HCT116 (cell line): Measurements from ENCODE around the gene TMEFF2. TPM values are rescaled to one million over a fixed set of nuclear protein-coding genes. Genes with fewer than 3 reads are reported as not detected.

Experiments
- ATAC-seq: fragments of 200-7000 bp; cut with Tn5 transposase; 2 replicates; pipeline ENCODE4 v1.9.1; 2020; ENCODE audit warnings: mild to moderate bottlenecking, moderate library complexity
- BruUV-seq: library from RNA; stranded (reverse); fragments of 400-500 nt; replicated peaks from 2 replicates; lab custom pipeline; 2021; lab: Mats Ljungman, UMichigan
- CTCF ChIA-PET: fragments of 300-600 bp; sonication (Branson Sonifier 250); formaldehyde crosslinking; loops from one replicate; lab custom pipeline; 2021; ENCODE audit warnings: antibody characterized with exemption; lab: Charles Lee
- POLR2A ChIA-PET: fragments of 300-600, 350-600 bp; sonication (Branson Sonifier 250); formaldehyde crosslinking; loops from one replicate; lab custom pipeline; 2021; ENCODE audit warnings: antibody characterized with exemption; lab: Charles Lee
- RAD21 ChIA-PET, 2 experiments: fragments of 300-600 bp; sonication (Branson Sonifier 250); formaldehyde crosslinking; loops; one replicate each; lab custom pipeline; 2023; ENCODE audit warnings: low total read pairs in 2 of 2; ENCODE audit not compliant: uncharacterized antibody in 2 of 2, unreplicated experiment in 2 of 2, low non-redundant PET in 1 of 2; lab: Charles Lee
- DNase-seq: peaks from one replicate; pipeline ENCODE4 v3.0.0-alpha.2; 2010; ENCODE audit warnings: low read depth, low spot score
- H2AFZ ChIP-seq: fragments of 200-600 bp; shearing (Covaris generic), sonication (generic); 2 replicates; pipeline ENCODE4 v1.6.1; 2017; ENCODE audit warnings: low read depth, mixed run types, mixed read lengths, antibody characterized with exemption, low read length; ENCODE audit not compliant: poor library complexity, severe bottlenecking
- H3K27ac ChIP-seq: 2 replicates; pipeline ENCODE4 v1.5.1; 2012; ENCODE audit warnings: low read depth, low read length
- H3K27me3 ChIP-seq: fragments of 200-600 bp; sonication (generic); 2 replicates; pipeline ENCODE4 v1.6.1; 2016; ENCODE audit warnings: mixed run types, low read length, mixed read lengths; ENCODE audit not compliant: insufficient read depth
- H3K36me3 ChIP-seq, 2 experiments: fragments of 200-500 bp in 1 of 2; fragments of 200-600 bp in 1 of 2; sonication (Bioruptor generic) in 1 of 2; sonication (generic) in 1 of 2; 2 replicates each; pipeline versions ENCODE4 v1.5.1 to v1.6.1; 2014 to 2016; ENCODE audit warnings: low read length in 2 of 2, inconsistent platforms in 1 of 2, mixed read lengths in 1 of 2, mixed run types in 1 of 2; ENCODE audit not compliant: insufficient read depth in 2 of 2, control insufficient read depth in 1 of 2
- H3K4me1 ChIP-seq, 2 experiments: fragments of 200-600 bp in 1 of 2; sonication (generic) in 1 of 2; 2 replicates each; pipeline versions ENCODE4 v1.5.1 to v1.6.1; 2012 to 2017; ENCODE audit warnings: low read length in 2 of 2, inconsistent platforms in 1 of 2, mild to moderate bottlenecking in 1 of 2, mixed read lengths in 1 of 2, mixed run types in 1 of 2, moderate library complexity in 1 of 2; ENCODE audit not compliant: insufficient read depth in 2 of 2, control insufficient read depth in 1 of 2
- H3K4me2 ChIP-seq: fragments of 200-600 bp; sonication (generic); 2 replicates; pipeline ENCODE4 v1.6.1; 2017; ENCODE audit warnings: mixed run types, low read length, mixed read lengths
- H3K4me3 ChIP-seq, 2 experiments: fragments of 200-600 bp in 1 of 2; sonication (generic) in 1 of 2; replicated peaks in 1 of 2; 2 replicates each; pipeline ENCODE4 v1.5.1; 2011 to 2016; ENCODE audit warnings: low read length in 2 of 2, control low read depth in 1 of 2, low read depth in 1 of 2, mild to moderate bottlenecking in 1 of 2, mixed read lengths in 1 of 2, mixed run types in 1 of 2
- H3K79me2 ChIP-seq: fragments of 200-600 bp; sonication (generic); 2 replicates; pipeline ENCODE4 v1.6.1; 2017; ENCODE audit warnings: mild to moderate bottlenecking, mixed run types, low read length, moderate library complexity, mixed read lengths; ENCODE audit not compliant: insufficient read depth
- H3K9ac ChIP-seq: fragments of 200-600 bp; sonication (generic); 2 replicates; pipeline ENCODE4 v1.6.1; 2016; ENCODE audit warnings: low read length, mixed read lengths
- H3K9me2 ChIP-seq: fragments of 200-600 bp; sonication (generic), shearing (Covaris generic); 2 replicates; pipeline ENCODE4 v1.6.1; 2017; ENCODE audit warnings: mixed run types, mild to moderate bottlenecking, moderate library complexity; ENCODE audit not compliant: insufficient read depth
- H3K9me3 ChIP-seq, 2 experiments: fragments of 200-500 bp in 1 of 2; fragments of 200-600 bp in 1 of 2; sonication (Bioruptor generic) in 1 of 2; sonication (generic) in 1 of 2; 2 replicates each; pipeline ENCODE4 v1.6.1; 2014 to 2017; ENCODE audit warnings: low read length in 2 of 2, mixed read lengths in 2 of 2, inconsistent platforms in 1 of 2, low read depth in 1 of 2, mild to moderate bottlenecking in 1 of 2, mixed run types in 1 of 2, moderate library complexity in 1 of 2; ENCODE audit not compliant: control insufficient read depth in 1 of 2, insufficient read depth in 1 of 2
- H4K20me1 ChIP-seq: fragments of 200-600 bp; sonication (generic), shearing (Covaris generic); 2 replicates; pipeline ENCODE4 v1.6.1; 2017; ENCODE audit warnings: mixed run types, mild to moderate bottlenecking, moderate library complexity; ENCODE audit not compliant: insufficient read depth
- ATF3 ChIP-seq: IDR thresholded peaks from 2 replicates; pipeline ENCODE4 v1.6.1; 2012
- ELF1 ChIP-seq: IDR thresholded peaks from 2 replicates; pipeline ENCODE4 v1.6.1; 2012; ENCODE audit warnings: low read depth, borderline replicate concordance
- FOSL1 ChIP-seq: IDR thresholded peaks from 2 replicates; pipeline ENCODE4 v1.6.1; 2012; ENCODE audit warnings: low read depth
- JUND ChIP-seq: IDR thresholded peaks from 2 replicates; pipeline ENCODE4 v1.6.1; 2012
- MAX ChIP-seq: IDR thresholded peaks from 2 replicates; pipeline ENCODE4 v1.6.1; 2012
- POLR2A ChIP-seq: IDR thresholded peaks from 2 replicates; pipeline ENCODE4 v1.7.0; 2011; ENCODE audit warnings: borderline replicate concordance; ENCODE audit not compliant: insufficient read depth, insufficient read length; ENCODE audit errors: extremely low read depth
- POLR2AphosphoS5 ChIP-seq: IDR thresholded peaks from 2 replicates; pipeline ENCODE4 v1.6.1; 2011; ENCODE audit warnings: mild to moderate bottlenecking, low read depth, low read length, moderate library complexity
- SIN3A ChIP-seq: IDR thresholded peaks from 2 replicates; pipeline ENCODE4 v1.6.1; 2012; ENCODE audit warnings: low read depth
- ZBTB33 ChIP-seq: IDR thresholded peaks from 2 replicates; pipeline ENCODE4 v1.6.1; 2011; ENCODE audit warnings: mild to moderate bottlenecking, low read length, moderate library complexity; ENCODE audit not compliant: insufficient replicate concordance; ENCODE audit errors: extremely low read depth
- ZFX ChIP-seq: fragments of 450-650 bp; IDR thresholded peaks from 2 replicates; pipeline ENCODE4 v1.6.1; 2017
- intact Hi-C: fragments of 100-400 bp; cut with micrococcal nuclease; formaldehyde crosslinking; loops from 2 replicates; pipeline ENCODE4 v1.10.0; 2022
- total RNA-seq: library from RNA; stranded (reverse); gene quantifications from one replicate; pipeline ENCODE4 v1.2.1, GENCODE V29; 2021; ENCODE audit not compliant: unreplicated experiment

The TMEFF2 gene
- total RNA-seq, 1 experiment from 2014 or later = not detected

- H3K4me1 ChIP-seq = peaks cover 0 to 3% of the 10 kb centered on the region in 2 experiments; a peak in 1 of 4 replicates
Measured at GRCh38 chr2:191913796-191914195, 280.9 kb downstream of the TMEFF2 start.

GRCh38 chr2:191912764-191913163, 282.0 kb downstream of the TMEFF2 start:
- H2AFZ ChIP-seq = no peak overlapping the region
- no peak overlapping the region for H3K27ac ChIP-seq
- RAD21 ChIA-PET = no interaction called here
- DNase-seq = no peak
- intact Hi-C loops = no loop called here
- ATAC-seq = no peak
- H3K4me2 ChIP-seq = no peak overlapping the region
- TF ChIP-seq ATF3 = no peak
- no peak for TF ChIP-seq POLR2AphosphoS5
- TF ChIP-seq FOSL1 = no peak
- no peak for TF ChIP-seq ZBTB33
- TF ChIP-seq ELF1 = no peak
- TF ChIP-seq SIN3A = no peak
- TF ChIP-seq MAX = no peak
- TF ChIP-seq ZFX = no peak
- no peak for TF ChIP-seq JUND
- H3K9me3 ChIP-seq = no peaks in the 10 kb centered on the region
- H3K79me2 ChIP-seq = no peaks in the 10 kb centered on the region
- H3K4me3 ChIP-seq = no peak overlapping the region
- no TSS peak for BruUV-seq
- CTCF ChIA-PET = no interaction called here
- no peaks in the 10 kb centered on the region for H3K27me3 ChIP-seq
- H3K9me2 ChIP-seq = no peaks in the 10 kb centered on the region
- H3K4me1 ChIP-seq = no peaks in the 10 kb centered on the region
- H4K20me1 ChIP-seq = no peaks in the 10 kb centered on the region
- H3K9ac ChIP-seq = no peak overlapping the region
- POLR2A ChIA-PET = no interaction called here
- H3K36me3 ChIP-seq = no peaks in the 10 kb centered on the region

More at GRCh38 chr2:191913796-191914195, 280.9 kb downstream of the TMEFF2 start:
- Histone ChIP-seq H3K27ac (no peak overlapping the region), H3K27me3 (no peaks in the 10 kb centered on the region), H3K36me3 (no peaks in the 10 kb centered on the region)
- ATAC-seq = no peak
- POLR2A ChIA-PET = no interaction called here
- intact Hi-C loops = no loop called here
- TF ChIP-seq POLR2A (no peak), SIN3A (no peak)
- TF ChIP-seq, all 23 proteins: peak for 0
- Histone ChIP-seq H3K79me2 (no peaks in the 10 kb centered on the region), H3K9me2 (no peaks in the 10 kb centered on the region), H3K4me3 (no peak overlapping the region), H3K4me2 (no peak overlapping the region), H4K20me1 (no peaks in the 10 kb centered on the region), H3K9ac (no peak overlapping the region), H2AFZ (no peak overlapping the region), H3K9me3 (no peaks in the 10 kb centered on the region)
- RAD21 ChIA-PET = no interaction called here
- DNase-seq = no peak
- BruUV-seq = no TSS peak
- CTCF ChIA-PET = no interaction called here
